Adrenal gland (tissue), 5 donors: ENCODE results near the gene RHOBTB1.

Experiments used
- CTCF ChIP-seq, 6 experiments: fragments of 450-650 bp in 4 of 6; fragments of 200-600 bp in 2 of 6; sonication (generic) in 1 of 6; IDR thresholded peaks; 1 replicate in 5 of 6; 2 replicates in 1 of 6; pipeline versions ENCODE4 v1.5.1 to v1.8.0; 2016 to 2021; ENCODE audit warnings: antibody characterized with exemption in 6 of 6, mild to moderate bottlenecking in 2 of 6, moderate library complexity in 1 of 6
- POLR2A ChIP-seq, 2 donors: fragments of 450-650 bp; IDR thresholded peaks; one replicate each; pipeline ENCODE4 v1.6.1; 2017; ENCODE audit warnings: antibody characterized with exemption in 2 of 2, mild to moderate bottlenecking in 2 of 2, moderate library complexity in 1 of 2
- donor health status: DM: no; HTN: no; CAD: no.

DNA sequence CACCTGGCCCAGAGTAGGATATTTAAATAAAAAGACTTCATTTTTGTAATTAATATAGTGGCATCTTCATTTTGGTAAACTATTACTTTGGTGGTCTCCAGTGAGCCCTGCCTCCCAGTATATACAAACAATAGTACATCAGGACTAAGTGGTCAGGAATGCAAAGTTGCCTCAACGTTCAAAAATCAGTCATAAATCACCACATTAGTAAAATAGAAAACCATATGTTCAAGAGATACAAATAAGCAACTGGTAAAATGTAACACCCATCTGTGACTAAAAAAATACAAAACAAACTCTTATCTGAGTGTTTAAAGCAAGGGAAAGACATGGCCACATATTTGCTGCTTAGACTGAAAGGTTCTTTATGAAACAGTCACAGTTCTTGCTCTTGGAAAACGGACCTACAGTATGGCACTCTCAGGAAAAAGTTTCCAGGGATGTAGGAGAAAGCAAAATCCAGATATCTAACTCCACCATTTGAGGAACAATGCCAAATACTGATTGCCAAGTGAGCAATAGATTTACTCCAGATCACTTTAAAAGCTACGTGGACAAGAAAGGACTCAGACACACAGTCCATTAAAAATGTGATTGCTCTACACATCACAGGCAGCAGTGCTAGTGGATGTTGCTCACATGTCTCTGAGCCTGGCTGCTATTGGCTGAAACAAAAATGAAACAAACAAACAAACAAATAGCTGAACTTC lies 15.1 kb upstream of the RHOBTB1 start:
- TF ChIP-seq CTCF (IDR thresholded peaks at IDR 0.05) (no peak), POLR2A (IDR thresholded peaks at IDR 0.05) (no peak)
